CD4-positive, alpha-beta T cell treated with Interleukin-17A for 4 hours (primary cell): ENCODE results near the gene RPL4.

Experiments used
- DNase-seq: peaks from one replicate; pipeline ENCODE4 v3.0.0-alpha.2; 2020; ENCODE audit warnings: mixed read lengths

The RPL4 gene

DNA sequence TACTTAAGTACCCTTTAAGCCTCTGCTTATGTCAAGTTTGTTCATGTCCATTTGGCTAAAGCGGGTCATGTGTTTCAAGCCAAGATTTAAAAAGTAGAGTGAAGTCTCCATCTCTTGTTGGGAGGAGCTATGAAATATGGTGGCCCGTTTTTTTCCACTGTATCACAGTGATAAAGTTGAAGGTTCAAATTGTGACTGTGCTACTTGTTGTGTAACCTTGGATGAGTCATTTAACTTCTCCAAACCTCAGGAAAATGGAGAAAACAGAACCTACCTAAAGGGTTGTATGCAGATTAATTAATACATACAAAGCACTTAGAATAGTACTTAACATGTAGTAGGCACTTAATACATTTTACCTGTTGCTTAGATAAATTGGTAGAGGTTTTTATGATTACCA is 50.5 kb downstream of the RPL4 start:
- DNase-seq = no peak

- no peak for DNase-seq
Observed at GRCh38 chr15:66452971-66453580, 51.6 kb downstream of the RPL4 start.

- DNase-seq = no peak
Observed at GRCh38 chr15:66452420-66452819, 52.2 kb downstream of the RPL4 start.
